HG03342 (cell line): Measurements from ENCODE around the gene PRLHR.

Source experiments
- ATAC-seq: cut with Tn5 transposase; IDR thresholded peaks from one replicate; pipeline ENCODE4 v1.9.1; 2021; ENCODE audit warnings: mild to moderate bottlenecking, moderate library complexity; ENCODE audit not compliant: unreplicated experiment

Gene PRLHR

GRCh38 chr10:118564114-118564513 lies 31.3 kb downstream of the PRLHR start:
- no peak for ATAC-seq

- ATAC-seq: no peak
Observed at GRCh38 chr10:118563373-118563890, 32.0 kb downstream of the PRLHR start.

- no peak for ATAC-seq
Observed at GRCh38 chr10:118562851-118563250, 32.6 kb downstream of the PRLHR start.

DNA sequence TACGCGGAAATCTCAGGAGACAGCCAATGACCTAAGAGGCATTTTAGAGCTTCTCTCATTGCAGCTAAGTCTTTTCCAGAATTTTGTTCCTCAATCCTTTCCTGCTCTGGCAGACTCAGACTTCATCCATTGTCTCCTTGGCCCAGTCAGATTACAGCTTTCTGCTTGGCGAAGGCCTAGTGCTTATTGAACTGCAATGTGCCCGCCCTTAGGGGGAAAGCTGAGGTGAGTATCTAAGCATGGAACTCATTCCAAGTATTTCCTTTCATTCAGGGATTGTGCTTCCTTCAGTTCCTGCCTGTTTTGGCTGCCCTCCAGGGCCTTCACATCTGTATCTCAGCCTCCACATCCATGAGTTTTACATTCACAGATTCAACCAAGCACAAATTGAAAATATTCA lies 37.5 kb downstream of the PRLHR start:
- ATAC-seq: no peak

DNA sequence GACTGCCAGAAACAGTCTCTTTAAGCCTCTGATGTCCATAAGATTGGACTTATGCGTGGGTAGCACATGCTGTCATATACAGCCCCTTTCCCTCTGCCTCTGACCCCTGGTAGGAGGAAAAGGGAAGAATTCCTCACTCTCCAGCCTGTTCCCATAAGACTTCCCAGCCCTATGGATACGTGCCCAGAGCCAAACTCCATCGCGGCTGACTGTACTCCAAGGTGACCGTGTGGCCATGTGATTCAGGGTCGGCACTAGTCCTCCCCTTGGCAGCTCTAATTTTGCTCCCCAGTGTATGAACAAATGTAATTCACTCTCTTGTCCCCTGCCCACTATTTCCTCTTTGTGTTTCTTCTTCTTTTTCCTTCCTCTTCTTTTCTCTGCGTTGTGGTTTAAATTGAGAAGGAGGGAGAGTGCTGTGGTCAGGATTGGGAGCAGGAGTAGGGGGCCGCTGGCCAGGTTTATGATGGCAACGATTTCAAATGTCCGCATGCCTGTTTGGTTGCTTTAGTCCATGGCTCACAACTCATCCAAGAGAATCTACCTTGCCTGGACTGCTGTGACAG lies 43.8 kb downstream of the PRLHR start:
- no peak for ATAC-seq

- ATAC-seq: no peak
Observed at GRCh38 chr10:118547282-118547681, 48.2 kb downstream of the PRLHR start.

DNA sequence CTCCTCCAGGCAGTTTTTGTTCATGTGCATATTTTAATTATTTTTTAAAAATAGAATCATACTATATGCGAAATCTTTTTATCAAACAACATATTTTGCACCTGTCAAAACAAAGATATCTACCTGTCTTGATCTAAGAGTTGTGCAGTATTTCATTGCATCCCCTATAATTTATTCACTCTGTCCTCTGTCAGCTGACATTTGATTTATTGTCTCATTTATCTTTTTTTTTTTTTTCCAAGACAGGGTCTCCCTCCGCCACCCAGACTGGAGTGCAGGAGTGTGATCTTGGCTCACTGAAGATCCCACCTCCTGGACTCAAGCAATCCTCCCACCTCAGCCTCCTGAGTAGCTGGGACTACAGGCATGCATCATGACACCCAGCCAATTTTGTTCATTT lies 49.0 kb downstream of the PRLHR start:
- ATAC-seq: no peak

GRCh38 chr10:118545381-118545780 lies 50.1 kb downstream of the PRLHR start:
- no peak for ATAC-seq

DNA sequence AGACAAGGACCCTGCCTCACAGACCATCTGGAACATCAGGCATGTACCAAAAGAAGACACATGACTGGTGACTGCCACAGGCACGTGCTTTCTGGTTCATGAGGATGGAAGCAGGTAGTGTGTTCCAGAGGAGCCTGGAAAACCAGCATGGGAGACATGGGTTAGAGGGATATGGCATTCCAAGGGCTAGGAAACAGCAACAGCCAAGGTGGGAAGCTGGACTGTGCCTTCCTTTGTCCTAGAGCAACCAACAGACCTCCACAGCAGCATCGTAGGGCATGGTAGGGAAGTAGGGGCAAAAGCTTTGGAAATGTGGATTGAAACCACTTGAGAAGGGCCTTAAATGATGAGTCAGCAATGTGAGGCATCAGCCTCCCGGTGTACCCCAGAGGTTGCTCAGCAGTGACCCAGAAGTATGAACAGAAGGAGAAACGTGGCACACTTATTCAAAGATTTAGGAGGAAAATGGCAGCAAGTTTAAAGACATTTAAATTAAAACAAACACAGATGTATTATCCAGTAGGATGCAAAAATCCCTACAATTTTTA lies 51.0 kb downstream of the PRLHR start:
- no peak for ATAC-seq

DNA sequence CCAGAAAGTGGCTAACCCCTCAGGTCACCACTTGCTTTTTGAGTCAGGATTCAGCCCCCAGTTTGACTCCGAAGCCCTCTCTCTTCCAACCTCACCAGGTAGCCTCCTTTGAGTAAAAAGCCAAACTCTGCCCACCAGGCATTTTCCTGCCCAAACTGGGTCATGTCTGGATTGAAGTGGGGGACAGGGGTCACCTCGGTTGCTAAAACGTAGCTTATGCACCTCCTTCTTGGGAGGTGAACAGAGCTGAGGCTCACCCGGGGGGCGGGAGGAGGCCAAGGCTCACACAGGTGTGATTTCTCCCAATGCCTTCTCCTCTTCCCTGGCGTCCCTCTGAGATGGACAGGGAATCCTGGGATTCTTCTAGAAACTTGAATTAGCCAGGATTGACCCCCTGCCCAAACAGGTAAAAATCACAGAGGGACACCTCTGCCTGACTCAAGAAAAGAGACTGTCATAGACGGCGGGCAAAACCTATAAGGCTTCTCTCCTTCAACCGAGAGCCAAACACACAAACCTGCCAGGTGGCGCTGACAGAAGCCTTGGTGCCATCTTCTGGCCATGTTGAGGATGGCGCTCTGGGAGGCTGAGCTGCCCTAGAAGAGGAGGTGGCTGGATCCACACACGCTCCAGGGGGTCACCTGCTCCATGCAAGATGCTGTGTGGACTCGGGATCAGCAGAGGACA lies 51.6 kb downstream of the PRLHR start:
- peak; percentile 58 for ATAC-seq

DNA sequence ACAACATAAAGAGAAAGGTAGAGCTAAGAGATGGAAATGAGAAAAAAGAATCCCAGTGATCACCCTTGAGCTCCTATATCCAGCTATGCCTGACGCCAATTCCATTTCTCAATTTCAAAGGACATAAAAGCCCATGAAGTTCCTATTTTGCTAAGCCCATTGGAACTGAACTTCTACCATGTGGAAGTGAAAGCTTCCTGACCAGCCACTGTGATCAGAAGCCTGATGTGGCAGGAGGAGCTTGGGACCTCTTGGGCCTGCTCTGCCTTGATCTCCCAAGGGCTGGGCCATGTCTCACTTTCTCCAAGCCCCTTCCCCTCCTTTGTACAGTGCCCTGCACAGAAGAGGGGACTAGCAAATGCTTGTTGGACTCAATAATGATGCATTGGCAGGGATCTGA lies 52.7 kb downstream of the PRLHR start:
- no peak for ATAC-seq

- no peak for ATAC-seq
Observed at GRCh38 chr10:118542205-118542604, 53.2 kb downstream of the PRLHR start.

- no peak for ATAC-seq
Observed at GRCh38 chr10:118541718-118542117, 53.7 kb downstream of the PRLHR start.
